Upper lobe of right lung (tissue), 1 donor: ENCODE results near the gene RIN3. TPM values are rescaled to one million over a fixed set of nuclear protein-coding genes. Genes with fewer than 3 reads are reported as not detected.
A peak's percentile ranks its signal among the peaks of the same experiment; 100 is the strongest.

Experiments used
- ATAC-seq: fragments of 200-7000 bp; cut with Tn5 transposase; one replicate; pipeline ENCODE4 v1.9.1; 2020; ENCODE audit warnings: mild to moderate bottlenecking, moderate library complexity
- DNase-seq: peaks from one replicate; pipeline ENCODE4 v3.0.0-alpha.2; 2020
- H3K27ac ChIP-seq: fragments of 200-600 bp; one replicate; pipeline ENCODE4 v1.8.0; 2022
- H3K27me3 ChIP-seq: fragments of 200-600 bp; one replicate; pipeline ENCODE4 v1.8.0; 2022; ENCODE audit warnings: mild to moderate bottlenecking
- H3K36me3 ChIP-seq: fragments of 200-600 bp; one replicate; pipeline ENCODE4 v1.8.0; 2022
- H3K4me1 ChIP-seq: fragments of 200-600 bp; one replicate; pipeline ENCODE4 v1.8.0; 2022
- H3K4me3 ChIP-seq: fragments of 200-600 bp; one replicate; pipeline ENCODE4 v1.8.0; 2022; ENCODE audit warnings: mild to moderate bottlenecking
- H3K9me3 ChIP-seq: fragments of 200-600 bp; one replicate; pipeline ENCODE4 v1.8.0; 2022
- intact Hi-C: fragments of 100-400 bp; cut with DNase I; formaldehyde crosslinking; loops from one replicate; pipeline ENCODE4 v1.11.0; 2022
- total RNA-seq: library from RNA; stranded (reverse); fragmentation: NEBNext Ultra II Directional; extraction: Animal tissue kit (Norgen Biotek cat#: 25700); gene quantifications from one replicate; pipeline ENCODE4 v1.2.1, GENCODE V29; 2021
- TF ChIP-seq, protein P1 (sequence below): fragments of 200-600 bp; IDR thresholded peaks from one replicate; pipeline ENCODE4 v1.8.0; 2022; ENCODE audit warnings: antibody characterized with exemption
- donor health status: DM: no; HTN: yes; CAD: no; lungs with severe emphysema.

RIN3 gene
- total RNA-seq, 1 donor from 2014 or later, result 56.0 TPM

GRCh38 chr14:92645841-92646478 is 132.4 kb downstream of the RIN3 start:
- TF ChIP-seq, protein P1, sequence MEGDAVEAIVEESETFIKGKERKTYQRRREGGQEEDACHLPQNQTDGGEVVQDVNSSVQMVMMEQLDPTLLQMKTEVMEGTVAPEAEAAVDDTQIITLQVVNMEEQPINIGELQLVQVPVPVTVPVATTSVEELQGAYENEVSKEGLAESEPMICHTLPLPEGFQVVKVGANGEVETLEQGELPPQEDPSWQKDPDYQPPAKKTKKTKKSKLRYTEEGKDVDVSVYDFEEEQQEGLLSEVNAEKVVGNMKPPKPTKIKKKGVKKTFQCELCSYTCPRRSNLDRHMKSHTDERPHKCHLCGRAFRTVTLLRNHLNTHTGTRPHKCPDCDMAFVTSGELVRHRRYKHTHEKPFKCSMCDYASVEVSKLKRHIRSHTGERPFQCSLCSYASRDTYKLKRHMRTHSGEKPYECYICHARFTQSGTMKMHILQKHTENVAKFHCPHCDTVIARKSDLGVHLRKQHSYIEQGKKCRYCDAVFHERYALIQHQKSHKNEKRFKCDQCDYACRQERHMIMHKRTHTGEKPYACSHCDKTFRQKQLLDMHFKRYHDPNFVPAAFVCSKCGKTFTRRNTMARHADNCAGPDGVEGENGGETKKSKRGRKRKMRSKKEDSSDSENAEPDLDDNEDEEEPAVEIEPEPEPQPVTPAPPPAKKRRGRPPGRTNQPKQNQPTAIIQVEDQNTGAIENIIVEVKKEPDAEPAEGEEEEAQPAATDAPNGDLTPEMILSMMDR, result no peak
- DNase-seq (no peak), ATAC-seq (no peak)
- intact Hi-C loops, result no loop called here
- Histone ChIP-seq H3K4me3 (no peak overlapping the region), H3K27me3 (no peaks in the 10 kb centered on the region), H3K9me3 (peaks cover 7% of the 10 kb centered on the region), H3K4me1 (peaks cover 55% of the 10 kb centered on the region), H3K36me3 (peaks cover 8% of the 10 kb centered on the region), H3K27ac (peak overlapping the region; percentile 85)

- no peak for DNase-seq
Observed at GRCh38 chr14:92646952-92647796, 133.6 kb downstream of the RIN3 start.

DNA sequence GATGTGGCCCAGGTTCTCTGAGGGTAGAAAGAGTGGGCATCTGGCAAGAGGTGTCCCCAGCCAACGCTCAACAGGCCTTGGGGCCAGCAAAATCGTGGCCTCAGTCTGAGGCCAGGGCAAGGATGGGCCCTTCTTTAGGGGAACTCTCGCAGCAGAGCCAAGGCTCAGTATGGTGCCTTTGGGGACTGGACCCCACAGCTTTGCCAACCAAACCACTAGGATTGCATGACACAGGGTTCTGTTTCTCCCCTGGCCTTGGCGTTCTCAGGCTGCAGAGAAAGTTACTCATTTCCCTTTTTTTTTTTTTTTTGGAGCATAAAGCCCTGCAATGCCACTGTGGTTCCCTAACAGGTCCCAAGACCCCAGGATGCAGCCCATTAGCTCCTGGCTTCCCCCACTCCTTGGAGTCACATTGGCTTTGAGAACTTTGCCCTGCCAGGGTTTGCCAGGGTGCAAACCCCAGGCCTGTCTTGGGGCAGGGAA is 134.3 kb downstream of the RIN3 start:
- H3K27ac ChIP-seq, result peak overlapping the region; percentile 85
- H3K27me3 ChIP-seq, result no peaks in the 10 kb centered on the region
- no peak for DNase-seq
- peaks cover 8% of the 10 kb centered on the region for H3K36me3 ChIP-seq
- TF ChIP-seq, protein P1, result no peak
- H3K4me1 ChIP-seq, result peaks cover 57% of the 10 kb centered on the region
- intact Hi-C loops, result no loop called here
- peaks cover 7% of the 10 kb centered on the region for H3K9me3 ChIP-seq
- no peak for ATAC-seq
- no peak overlapping the region for H3K4me3 ChIP-seq

More at GRCh38 chr14:92646952-92647796, 133.6 kb downstream of the RIN3 start:
- intact Hi-C loops, result no loop called here
- TF ChIP-seq, protein P1, result no peak
- Histone ChIP-seq H3K36me3 (peaks cover 10% of the 10 kb centered on the region), H3K27me3 (no peaks in the 10 kb centered on the region), H3K4me3 (no peak overlapping the region), H3K27ac (peak overlapping the region; percentile 85), H3K9me3 (peaks cover 7% of the 10 kb centered on the region), H3K4me1 (peaks cover 57% of the 10 kb centered on the region)
- ATAC-seq, result no peak

- Histone ChIP-seq H3K36me3 (peaks cover 7% of the 10 kb centered on the region), H3K4me1 (peaks cover 57% of the 10 kb centered on the region), H3K27me3 (no peaks in the 10 kb centered on the region), H3K27ac (peak overlapping the region; percentile 85), H3K9me3 (peaks cover 7% of the 10 kb centered on the region), H3K4me3 (no peak overlapping the region)
- intact Hi-C loops, result no loop called here
- DNase-seq (no peak), ATAC-seq (no peak)
- TF ChIP-seq, protein P1, result no peak
Observed at GRCh38 chr14:92649066-92649465, 135.5 kb downstream of the RIN3 start.

GRCh38 chr14:92649934-92650545 is 136.5 kb downstream of the RIN3 start:
- TF ChIP-seq, protein P1, result no peak
- DNase-seq, result peak; percentile 91
- intact Hi-C loops, result no loop called here

More at GRCh38 chr14:92649934-92650545, 136.5 kb downstream of the RIN3 start:
- peaks cover 5% of the 10 kb centered on the region for H3K9me3 ChIP-seq
- H3K27ac ChIP-seq, result peak overlapping the region; percentile 85
- H3K4me1 ChIP-seq, result peaks cover 57% of the 10 kb centered on the region
- H3K4me3 ChIP-seq, result no peak overlapping the region
- peak; percentile 78 for ATAC-seq
- no peaks in the 10 kb centered on the region for H3K27me3 ChIP-seq
- peaks cover 7% of the 10 kb centered on the region for H3K36me3 ChIP-seq
